Pancreas (tissue), 10 donors: Measurements from ENCODE around the gene BACH2. TPM values are rescaled to one million over a fixed set of nuclear protein-coding genes. Genes with fewer than 3 reads are reported as not detected.

ENCODE experiments used
- ATAC-seq, 4 donors: fragments of 200-7000 bp; cut with Tn5 transposase; one replicate each; pipeline versions ENCODE4 v1.8.0 to v1.9.1; 2020; ENCODE audit warnings: mild to moderate bottlenecking in 4 of 4, moderate library complexity in 4 of 4
- DNase-seq, 6 donors: peaks; one replicate each; pipeline ENCODE4 v3.0.0-alpha.2; 2020
- FAIRE-seq: peaks from 2 replicates; lab custom pipeline; 2012; peaks lifted over from hg19 to GRCh38; lab: Jason Lieb, UNC
- H3K27ac ChIP-seq, 4 donors: fragments of 200-600 bp; sonication (generic); 1 replicate in 3 of 4; 2 replicates in 1 of 4; pipeline versions ENCODE4 v1.5.0 to v1.8.0; 2020
- H3K27me3 ChIP-seq, 4 donors: fragments of 200-600 bp; one replicate each; pipeline ENCODE4 v1.8.0; 2021
- H3K36me3 ChIP-seq, 3 donors: fragments of 200-600 bp; sonication (generic) in 1 of 3; one replicate each; pipeline versions ENCODE4 v1.5.0 to v1.8.0; 2020 to 2021
- H3K4me1 ChIP-seq, 3 donors: fragments of 200-600 bp; one replicate each; pipeline ENCODE4 v1.8.0; 2021
- H3K4me3 ChIP-seq, 4 donors: fragments of 200-600 bp; sonication (generic) in 2 of 4; one replicate each; pipeline versions ENCODE4 v1.5.0 to v1.8.0; 2020 to 2021
- H3K9me3 ChIP-seq, 4 donors: fragments of 200-600 bp; one replicate each; pipeline ENCODE4 v1.8.0; 2021
- CTCF ChIP-seq, 4 donors: fragments of 200-600 bp; sonication (generic) in 3 of 4; IDR thresholded peaks; one replicate each; pipeline versions ENCODE4 v1.5.0 to v1.8.0; 2021; ENCODE audit warnings: antibody characterized with exemption in 4 of 4
- WGBS, 2 donors: extraction: QIAGEN DNeasy Blood & Tissue Kit; methylation state at CpG; one replicate each; pipeline ENCODE4 v1.1.7; 2013; 5-methylcytosine and 5-hydroxymethylcytosine counted together
- intact Hi-C, 3 donors: fragments of 100-400 bp; cut with DNase I; formaldehyde crosslinking; loops; one replicate each; pipeline versions ENCODE4 v1.11.1 to v1.14.2; 2022
- polyA plus RNA-seq, 2 donors: library from polyadenylated mRNA; stranded (reverse); fragments of 200-250 nt; gene quantifications; one replicate each; pipeline ENCODE4 v1.2.3, GENCODE V29; 2013
- total RNA-seq, 6 donors: library from RNA; stranded (reverse); fragmentation: NEBNext Ultra II Directional in 4 of 6; extraction: Animal tissue kit (Norgen Biotek cat#: 25700) in 4 of 6; gene quantifications; one replicate each; pipeline versions ENCODE4 v1.2.1 to v1.2.4, GENCODE V29; 2021 to 2023
- donor health status: healthy with polysubstance abuse.
- donor health status: DM: no; HTN: no; CAD: no; lungs with moderate emphysema.
- donor health status: DM: no; HTN: no; CAD: no.
- donor health status: control.
- donor health status: control.
- donor health status: Bipolar disorder and iron deficiency.
- donor health status: DM: yes; HTN: yes; CAD: no.
- donor health status: DM: no; HTN: no; CAD: no.
- donor health status: DM: no; HTN: no; CAD: no.
- donor health status: DM: yes; HTN: yes; CAD: no.

BACH2 gene
- total and polyA plus RNA-seq, 8 donors, result 0.61 to 8.0 (median 4.9) TPM

GRCh38 chr6:90000864-90001731 is 295.5 kb downstream of the BACH2 start:
- no peak overlapping the region for H3K27ac ChIP-seq
- FAIRE-seq (no peak), ATAC-seq (no peak), DNase-seq (no peak)
- TF ChIP-seq CTCF (IDR thresholded peaks at IDR 0.05), result no peak
- WGBS, 2 donors, result 88 to 92% methylated on average over 5 of the region's 5 CpGs
- H3K27me3 ChIP-seq, result no peaks in the 10 kb centered on the region
- no peak overlapping the region for H3K4me3 ChIP-seq
- intact Hi-C loops, result no loop called here
- no peaks in the 10 kb centered on the region for H3K9me3 ChIP-seq
- no peaks in the 10 kb centered on the region for H3K36me3 ChIP-seq
- peaks cover 0 to 15% (median 0%) of the 10 kb centered on the region in 3 donors for H3K4me1 ChIP-seq

- no peak overlapping the region for H3K27ac ChIP-seq
- H3K36me3 ChIP-seq, result no peaks in the 10 kb centered on the region
- FAIRE-seq (no peak), ATAC-seq (no peak), DNase-seq (no peak)
- 90 to 97% methylated on average over 8 of the region's 8 CpGs for WGBS, 2 donors
- no peaks in the 10 kb centered on the region for H3K27me3 ChIP-seq
- H3K4me3 ChIP-seq, result no peak overlapping the region
- H3K4me1 ChIP-seq, result peaks cover 0 to 15% (median 0%) of the 10 kb centered on the region in 3 donors
- no peaks in the 10 kb centered on the region for H3K9me3 ChIP-seq
- intact Hi-C loops, result no loop called here
- no peak for TF ChIP-seq CTCF (IDR thresholded peaks at IDR 0.05)
Measured at GRCh38 chr6:89999945-90000825, 296.5 kb downstream of the BACH2 start.

GRCh38 chr6:89999154-89999553 is 297.5 kb downstream of the BACH2 start:
- ATAC-seq (peak; percentile 40 to 82 (median 73)), FAIRE-seq (no peak), DNase-seq (peak in 4 of 6 donors; percentile 34 to 62 (median 54))
- Histone ChIP-seq H3K9me3 (no peaks in the 10 kb centered on the region), H3K36me3 (no peaks in the 10 kb centered on the region), H3K27ac (no peak overlapping the region), H3K4me3 (no peak overlapping the region), H3K4me1 (peaks cover 0 to 15% (median 0%) of the 10 kb centered on the region in 3 donors), H3K27me3 (no peaks in the 10 kb centered on the region)
- TF ChIP-seq CTCF (IDR thresholded peaks at IDR 0.05), result no peak
- WGBS, 2 donors, result 21 to 29% methylated on average over 4 of the region's 4 CpGs
- intact Hi-C loops, result no loop called here

GRCh38 chr6:89997456-89998445 is 298.9 kb downstream of the BACH2 start:
- WGBS, 2 donors, result 69 to 72% methylated on average over 6 of the region's 6 CpGs
- DNase-seq, result peak in 3 of 6 donors; percentile 15 to 38 (median 30)
- intact Hi-C loops, result no loop called here
- no peaks in the 10 kb centered on the region for H3K36me3 ChIP-seq
- no peak overlapping the region for H3K27ac ChIP-seq
- no peak overlapping the region for H3K4me3 ChIP-seq
- peaks cover 0 to 15% (median 0%) of the 10 kb centered on the region in 3 donors for H3K4me1 ChIP-seq
- H3K27me3 ChIP-seq, result no peaks in the 10 kb centered on the region
- TF ChIP-seq CTCF (IDR thresholded peaks at IDR 0.05), result no peak
- peak in 2 of 4 donors; percentile 58 to 80 for ATAC-seq
- no peak for FAIRE-seq
- H3K9me3 ChIP-seq, result no peaks in the 10 kb centered on the region
